Stimulated activated CD4-positive, alpha-beta T cell treated with anti-CD3 and anti-CD28 coated beads, Interleukin-2, amount 100 ng/mL, for 48 hours (primary cell): ENCODE measurements around the gene AOPEP.
"Not testable (repeated sequence)": the region's sequence is repeated elsewhere in the genome, so short reads cannot be mapped to it uniquely, and the experiment has no call there.

ENCODE experiments used
- DNase-seq, 2 donors: peaks; one replicate each; pipeline ENCODE4 v3.0.0-alpha.2; 2020

Gene AOPEP

GRCh38 chr9:94921656-94922055 lies 195.2 kb downstream of the AOPEP start:
- no peak for DNase-seq

DNA sequence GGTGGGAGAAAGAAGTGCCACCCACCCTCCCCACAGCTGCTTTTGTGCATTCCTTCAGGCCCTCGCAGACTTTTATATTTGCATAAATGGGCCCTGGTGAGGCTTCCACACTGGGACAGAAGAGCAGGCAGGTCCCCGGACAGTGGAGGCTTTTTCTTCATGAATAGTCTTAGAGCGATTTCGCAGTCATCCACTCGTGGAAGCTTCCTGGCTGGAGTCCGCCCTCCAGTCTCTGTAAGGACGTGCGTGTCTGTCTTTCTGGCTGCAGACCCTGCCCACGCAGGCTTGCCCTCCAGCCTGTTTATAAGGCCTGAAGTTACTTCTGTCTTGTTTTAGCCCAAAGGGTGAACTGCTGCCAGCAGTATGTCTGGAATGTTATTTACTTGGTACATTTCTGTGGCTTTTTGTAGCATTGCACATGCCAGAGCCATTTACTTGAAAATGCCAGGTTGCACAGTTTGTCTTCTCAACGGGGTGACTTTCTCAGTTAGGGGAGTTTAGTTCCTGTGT lies 195.7 kb downstream of the AOPEP start:
- no peak for DNase-seq

- no peak for DNase-seq
These were observed 196.2 kb downstream of the AOPEP start for GRCh38 chr9:94922691-94923107.

DNA sequence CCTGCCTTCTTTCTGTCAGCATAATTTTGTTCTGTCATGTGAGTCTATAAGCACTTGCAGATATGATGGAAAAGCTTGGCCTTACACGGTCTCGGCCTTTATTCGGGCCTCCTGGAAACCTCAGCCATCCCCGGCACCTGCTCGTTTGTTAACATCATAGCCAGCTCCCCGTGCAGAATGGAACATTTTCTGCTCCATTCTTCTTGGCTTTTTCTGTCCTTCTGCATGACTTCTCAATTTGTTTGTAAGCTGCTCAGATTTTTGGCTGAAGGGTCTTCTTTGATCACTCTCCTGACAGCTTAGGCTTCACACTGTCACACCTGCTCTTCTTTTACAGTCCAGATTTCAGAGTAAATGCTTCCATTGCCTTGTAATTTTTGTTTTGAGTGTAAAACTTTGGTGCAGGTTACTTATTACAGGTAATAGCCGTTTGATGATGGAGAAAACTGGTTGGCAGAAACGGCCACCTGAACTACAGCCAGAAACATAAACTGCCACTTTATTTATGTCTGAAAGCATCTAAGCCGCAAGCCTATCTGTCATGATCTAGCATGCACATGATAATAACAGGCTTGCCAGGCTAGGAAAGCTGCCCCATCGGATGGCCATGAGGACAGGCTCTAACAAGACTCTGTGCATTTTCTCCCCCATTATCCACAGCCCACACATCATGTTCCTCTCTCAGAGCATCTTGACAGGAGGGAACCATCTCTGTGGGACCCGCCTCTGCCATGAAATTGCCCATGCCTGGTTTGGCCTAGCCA lies 197.0 kb downstream of the AOPEP start:
- no peak for DNase-seq

DNA sequence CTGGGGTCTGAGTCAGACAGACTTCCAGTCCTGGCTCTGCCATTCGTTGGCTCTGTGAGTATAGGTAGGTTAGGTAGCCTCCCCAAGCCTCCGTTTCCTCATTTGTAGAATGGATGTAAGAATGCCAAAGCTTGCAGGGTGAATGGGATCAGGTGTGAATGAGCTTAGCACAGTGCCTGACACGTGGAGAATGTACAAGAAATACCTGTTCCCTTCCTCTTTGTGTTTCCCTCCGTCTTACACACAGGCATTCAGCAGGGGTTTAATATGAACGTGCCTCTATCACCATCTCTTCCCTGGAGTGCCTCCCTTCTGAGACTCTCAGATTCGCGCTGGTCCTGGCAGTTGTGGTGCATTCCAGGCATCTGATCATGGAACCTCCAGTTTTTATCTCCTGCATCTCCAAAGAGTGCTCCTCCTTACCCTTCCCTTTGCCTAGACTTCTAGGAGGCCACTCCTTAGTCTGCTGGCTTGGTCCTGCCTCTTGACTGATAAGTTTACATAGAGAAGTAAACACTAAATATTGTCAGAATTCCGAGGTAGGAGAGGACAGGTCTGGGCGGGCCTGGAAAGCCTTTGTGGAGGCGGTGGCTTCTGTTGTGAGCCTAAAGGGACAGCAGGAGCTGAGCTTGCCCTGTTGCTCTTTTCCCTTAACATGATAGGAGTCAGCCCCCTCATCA lies 199.4 kb downstream of the AOPEP start:
- DNase-seq = no peak

DNA sequence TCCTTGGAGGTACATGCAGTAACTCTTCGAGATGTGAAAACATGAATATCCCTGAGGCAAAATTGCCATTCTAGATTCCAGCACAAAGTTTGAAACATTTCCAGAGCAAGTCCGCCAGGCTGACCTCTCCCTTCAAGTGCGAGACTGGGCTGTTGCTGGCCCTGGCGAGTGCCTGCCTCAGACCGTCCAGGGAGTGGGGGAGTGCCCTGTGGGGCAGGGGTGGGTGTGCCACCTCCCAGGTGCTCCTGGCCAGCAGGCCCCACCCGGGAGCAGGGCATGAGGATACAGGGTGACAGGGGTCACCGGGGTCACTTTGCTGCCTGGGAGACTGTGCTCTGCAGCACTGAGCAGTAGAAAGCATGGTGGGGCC lies 199.9 kb downstream of the AOPEP start:
- no peak for DNase-seq

GRCh38 chr9:94927048-94927761 lies 200.7 kb downstream of the AOPEP start:
- no peak for DNase-seq

DNA sequence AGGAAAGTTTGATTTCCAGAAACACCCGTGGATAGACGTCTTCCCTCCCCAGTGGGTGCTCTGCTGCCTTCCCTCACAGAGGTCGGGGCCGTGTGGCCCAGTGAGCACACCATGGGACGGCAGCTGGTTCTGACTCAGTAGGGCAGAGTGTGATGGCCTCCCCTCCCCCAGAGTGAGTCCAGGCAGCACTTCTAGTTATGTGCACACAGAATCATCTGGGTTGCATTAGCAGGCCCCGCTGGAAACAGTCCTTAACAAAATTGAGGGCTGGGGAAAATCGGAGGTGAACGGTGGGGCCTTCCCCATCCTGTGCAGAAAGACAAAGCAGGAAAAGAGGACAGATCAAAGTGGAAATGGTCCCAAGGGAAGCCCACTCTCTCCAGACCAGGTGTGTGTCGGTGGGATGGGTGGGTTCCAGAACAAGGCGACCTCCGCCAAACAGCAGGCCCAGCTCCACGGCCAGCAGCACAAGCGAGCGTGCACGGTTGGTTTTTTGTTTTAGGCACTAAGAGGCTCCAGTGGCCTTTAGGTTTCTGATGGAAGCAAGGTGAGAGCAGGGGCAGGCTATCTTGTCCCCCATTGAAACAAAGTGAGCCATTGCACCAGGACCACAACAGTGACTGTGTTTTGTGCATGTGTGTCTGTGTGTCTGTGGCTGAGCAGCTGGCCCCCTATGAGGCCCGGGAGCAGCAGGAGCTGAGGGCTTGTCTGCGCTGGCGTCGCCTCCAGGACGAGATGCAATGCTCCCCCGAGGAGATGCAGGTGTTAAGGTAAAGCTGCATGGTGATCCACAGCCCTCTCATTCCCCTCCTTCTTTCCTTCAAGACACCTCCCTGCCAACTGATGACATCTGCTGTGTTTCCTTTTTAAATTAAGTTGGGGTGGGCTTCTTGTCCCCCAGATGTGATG lies 201.5 kb downstream of the AOPEP start:
- no peak for DNase-seq

DNA sequence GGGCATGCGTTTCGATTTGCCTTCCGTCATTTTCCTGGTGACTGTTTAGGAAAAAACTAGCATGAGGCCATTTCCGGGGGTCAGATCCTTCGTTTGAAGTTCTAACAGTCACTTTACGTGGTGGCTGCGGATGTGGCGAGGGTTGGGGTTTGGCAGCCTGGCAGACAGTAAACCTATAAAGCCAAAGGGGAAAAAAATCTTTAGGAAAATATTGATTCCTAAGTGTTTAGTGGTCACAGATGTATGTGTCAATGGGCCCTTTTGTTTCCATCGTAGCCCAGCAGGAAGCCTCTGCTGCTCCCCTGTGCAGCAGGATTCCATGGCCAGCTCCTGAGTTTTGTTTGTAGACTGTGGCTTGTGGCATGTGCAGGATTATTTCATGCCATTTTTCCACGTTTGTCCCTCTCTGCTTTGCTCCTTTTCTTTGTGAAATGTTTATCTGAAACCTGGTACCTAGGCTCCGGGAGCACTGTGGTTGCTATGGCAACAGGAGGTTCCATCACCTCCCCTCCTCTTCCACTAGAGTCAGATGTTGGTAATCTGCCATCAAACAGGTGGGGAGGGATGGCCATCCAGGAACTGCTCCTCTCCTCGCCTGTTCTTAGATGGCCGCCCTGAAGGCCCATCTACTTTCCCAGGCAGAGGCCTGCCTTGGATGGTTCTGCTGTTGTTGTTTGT lies 202.3 kb downstream of the AOPEP start:
- no peak for DNase-seq

- no peak for DNase-seq
These were observed 202.9 kb downstream of the AOPEP start for GRCh38 chr9:94929369-94929756.

DNA sequence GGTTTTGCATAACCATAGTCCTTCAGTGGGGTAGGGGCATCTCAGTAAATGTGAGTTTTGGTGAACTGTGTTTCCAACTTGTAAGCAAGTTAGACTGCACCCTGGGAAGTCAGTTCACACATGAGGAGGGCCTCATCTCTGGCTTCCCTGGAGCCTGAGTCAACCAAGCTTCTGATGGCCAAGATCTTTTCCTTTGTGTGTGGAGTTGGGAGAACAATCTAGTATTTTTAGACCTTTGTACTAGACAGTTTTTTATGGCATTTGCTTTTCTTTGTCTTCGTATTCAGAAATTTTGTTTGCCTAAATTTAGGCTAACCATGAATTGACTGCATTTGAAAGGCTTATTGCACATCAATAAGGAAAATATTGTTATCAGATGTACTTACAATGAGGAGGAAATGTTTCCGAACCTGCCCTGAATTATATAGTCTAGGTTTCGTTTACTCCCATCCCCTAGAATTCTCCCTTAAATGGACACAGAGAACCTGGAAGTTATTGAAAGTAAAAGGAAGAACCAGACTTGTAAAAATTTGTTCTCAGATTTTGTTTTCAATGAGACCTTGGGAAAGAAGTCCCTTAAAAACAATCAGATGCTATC lies 204.6 kb downstream of the AOPEP start:
- DNase-seq = no peak

- no peak for DNase-seq
These were observed 205.2 kb downstream of the AOPEP start for GRCh38 chr9:94931740-94932139.

DNA sequence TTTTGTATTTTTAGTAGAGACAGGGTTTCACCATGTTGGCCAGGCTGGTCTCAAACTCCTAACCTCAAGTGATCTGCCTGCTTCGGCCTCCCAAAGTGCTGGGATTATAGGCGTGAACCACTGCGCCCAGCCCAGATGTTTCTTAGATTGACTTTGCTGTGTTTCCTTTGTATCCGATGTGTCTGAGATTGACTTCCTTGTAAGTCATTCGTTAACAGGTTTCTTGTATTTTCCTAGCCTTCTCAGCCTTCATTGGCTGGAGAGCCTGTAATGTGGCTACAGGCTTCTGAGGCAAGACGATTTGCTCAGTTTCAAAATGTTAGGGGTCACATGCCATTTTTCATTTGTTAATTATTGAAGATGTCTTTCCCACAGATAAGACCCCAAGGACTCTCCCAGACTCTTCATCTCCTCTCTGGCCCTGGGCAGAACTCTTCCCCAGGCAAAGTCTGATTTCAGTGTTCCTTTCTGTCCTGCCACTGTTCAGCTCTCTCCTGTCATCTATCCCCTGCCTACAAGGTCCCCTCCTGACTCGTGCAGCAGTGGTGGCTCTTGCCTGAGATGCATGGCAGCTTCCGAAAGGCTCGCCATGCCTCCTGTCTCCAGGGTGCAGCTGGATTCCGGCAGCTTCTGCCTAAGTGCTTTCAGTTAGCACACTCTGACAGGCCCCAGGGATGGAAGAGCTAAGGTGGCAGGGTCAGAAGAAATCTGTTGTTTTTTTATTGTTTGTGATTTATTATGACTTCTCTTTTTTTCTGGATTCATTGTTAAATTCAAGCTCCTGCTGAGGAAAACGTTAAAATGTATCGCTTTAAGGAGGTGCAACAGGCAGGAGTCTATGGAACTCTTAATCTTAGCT lies 206.4 kb downstream of the AOPEP start:
- DNase-seq = no peak

- DNase-seq = no peak
These were observed 207.0 kb downstream of the AOPEP start for GRCh38 chr9:94933511-94933828.

- no peak for DNase-seq
These were observed 208.4 kb downstream of the AOPEP start for GRCh38 chr9:94934816-94935328.

DNA sequence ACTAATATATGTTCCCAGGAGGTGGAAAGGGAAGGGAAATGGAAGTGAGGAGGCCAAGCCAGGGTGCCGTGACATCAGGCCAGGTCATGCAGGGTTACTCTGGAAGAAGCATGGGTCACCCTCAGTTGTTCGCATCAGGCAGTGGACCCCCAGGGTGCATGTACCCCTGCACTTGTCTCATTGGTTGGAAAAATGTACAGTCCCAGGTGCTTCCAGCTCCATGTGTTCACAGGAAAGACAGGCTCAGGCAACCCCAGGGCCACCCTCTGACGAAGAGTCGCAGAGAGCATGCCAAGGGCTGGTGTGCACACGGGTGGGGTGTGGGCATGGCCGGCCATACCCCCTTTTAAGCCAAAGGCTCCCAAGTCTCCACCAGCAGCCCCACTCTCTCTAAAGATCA lies 208.9 kb downstream of the AOPEP start:
- DNase-seq = no peak

- no peak for DNase-seq
These were observed 209.9 kb downstream of the AOPEP start for GRCh38 chr9:94936419-94936818.

GRCh38 chr9:94937214-94937903 lies 210.9 kb downstream of the AOPEP start:
- DNase-seq = no peak

- DNase-seq = no peak
These were observed 211.9 kb downstream of the AOPEP start for GRCh38 chr9:94938384-94938783.

DNA sequence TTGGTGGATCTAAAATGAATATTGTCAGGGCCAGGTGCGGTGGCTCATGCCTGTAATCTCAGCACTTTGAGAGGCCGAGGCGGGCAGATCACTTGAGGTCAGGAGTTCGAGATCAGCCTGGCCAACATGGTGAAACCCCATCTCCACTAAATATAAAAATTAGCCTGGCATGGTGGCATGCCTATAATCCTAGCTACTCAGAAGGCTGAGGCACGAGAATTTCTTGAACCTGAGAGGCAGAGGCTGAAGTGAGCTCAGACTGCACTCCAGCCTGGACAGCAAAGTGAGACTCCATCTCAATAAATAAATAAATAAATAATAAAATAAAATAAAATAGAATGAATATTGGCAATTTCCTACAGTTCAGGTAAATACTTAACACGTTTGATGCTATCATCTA lies 213.8 kb downstream of the AOPEP start:
- not testable (repeated sequence) for DNase-seq
